Smooth muscle cell (in vitro differentiated cells): Measurements from ENCODE around the gene STK35. TPM values are rescaled to one million over a fixed set of nuclear protein-coding genes. Genes with fewer than 3 reads are reported as not detected.

Experiments
- DNase-seq: peaks from one replicate; lab custom pipeline; 2025; ENCODE audit not compliant: unreplicated experiment; lab: John Stamatoyannopoulos, UW
- H2AFZ ChIP-seq: fragments of 200-600 bp; sonication (generic); 2 replicates; pipeline ENCODE4 v1.6.0; 2016; ENCODE audit warnings: antibody characterized with exemption, low read depth, mild to moderate bottlenecking
- H3F3A ChIP-seq: fragments of 200-600 bp; sonication (generic); 2 replicates; pipeline ENCODE4 v1.6.0; 2017; ENCODE audit warnings: antibody characterized with exemption, low read depth
- H3K27ac ChIP-seq: fragments of 200-600 bp; sonication (generic); 2 replicates; pipeline ENCODE4 v1.5.1; 2016; ENCODE audit warnings: low read depth, mild to moderate bottlenecking
- H3K27me3 ChIP-seq: fragments of 200-600 bp; sonication (generic); 2 replicates; pipeline ENCODE4 v1.6.1; 2016; ENCODE audit warnings: low read depth, mild to moderate bottlenecking
- H3K36me3 ChIP-seq: fragments of 200-600 bp; sonication (generic); 2 replicates; pipeline ENCODE4 v1.5.1; 2016; ENCODE audit warnings: low read depth
- H3K4me1 ChIP-seq: fragments of 200-600 bp; sonication (generic); 2 replicates; pipeline ENCODE4 v1.5.1; 2016; ENCODE audit warnings: low read depth
- H3K4me2 ChIP-seq: fragments of 200-600 bp; sonication (generic); 2 replicates; pipeline ENCODE4 v1.6.0; 2016; ENCODE audit warnings: mild to moderate bottlenecking
- H3K4me3 ChIP-seq: fragments of 200-600 bp; sonication (generic); 2 replicates; pipeline ENCODE4 v1.5.1; 2016; ENCODE audit warnings: mild to moderate bottlenecking
- H3K79me2 ChIP-seq: fragments of 200-600 bp; sonication (generic); 2 replicates; pipeline ENCODE4 v1.6.0; 2016; ENCODE audit warnings: low read depth, mild to moderate bottlenecking
- H3K9ac ChIP-seq: fragments of 200-600 bp; sonication (generic); 2 replicates; pipeline ENCODE4 v1.6.0; 2016; ENCODE audit warnings: low read depth
- H3K9me3 ChIP-seq: fragments of 200-600 bp; sonication (generic); replicated peaks from 2 replicates; pipeline ENCODE4 v1.5.1; 2016; ENCODE audit warnings: low read depth
- H4K20me1 ChIP-seq: fragments of 200-600 bp; sonication (generic); 2 replicates; pipeline ENCODE4 v1.6.0; 2016; ENCODE audit warnings: low read depth
- WGBS: methylation state at CpG from one replicate; pipeline ENCODE4 v1.1.7; 2016; ENCODE audit warnings: low lambda C conversion rate; 5-methylcytosine and 5-hydroxymethylcytosine counted together
- polyA plus RNA-seq: library from polyadenylated mRNA; unstranded; fragments of >200 nt; fragmentation: Nextera tagmentation; extraction: Ambion mirVana; gene quantifications from 2 replicates; pipeline ENCODE4 v1.2.1, GENCODE V29; 2016
- total RNA-seq: library from RNA; depleted of rRNA; stranded (reverse); fragments of >200 nt; gene quantifications from 2 replicates; pipeline ENCODE4 v1.2.3, GENCODE V29; 2014
- TF ChIP-seq, protein P1 (sequence below): fragments of 200-600 bp; sonication (generic); IDR thresholded peaks from 2 replicates; pipeline ENCODE4 v1.5.1; 2017; ENCODE audit warnings: borderline replicate concordance, mild to moderate bottlenecking, antibody characterized with exemption; ENCODE audit not compliant: insufficient read depth, poor library complexity, severe bottlenecking

The STK35 gene
- total and polyA plus RNA-seq, 2 experiments from 2014 or later = 9.6 to 14.6 TPM

DNA sequence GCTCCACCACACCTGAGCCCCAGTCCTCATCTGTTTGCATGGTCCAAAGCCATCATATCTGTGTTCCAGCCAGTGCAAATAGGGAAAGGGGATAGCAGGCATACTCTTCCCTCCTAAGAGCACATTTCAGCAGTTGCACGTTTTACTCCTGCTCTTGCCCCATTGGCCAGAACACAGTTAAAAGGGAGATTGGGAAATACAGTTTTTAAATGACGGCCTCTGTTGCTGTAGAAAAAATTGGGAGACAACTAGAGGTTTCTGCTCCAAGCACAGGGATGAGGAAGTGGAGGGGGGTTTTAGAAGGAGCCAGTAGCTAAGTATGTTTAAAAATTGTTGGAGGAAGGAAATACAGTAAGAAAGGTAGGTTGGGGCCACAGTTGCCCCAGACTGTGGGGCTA, 14.6 kb upstream of the STK35 start:
- 79% methylated on average over 2 of the region's 2 CpGs for WGBS
- no peak overlapping the region for H3K27ac ChIP-seq
- H3K27me3 ChIP-seq = peaks cover 14% of the 10 kb centered on the region
- H3K79me2 ChIP-seq = no peaks in the 10 kb centered on the region
- no peak overlapping the region for H3K4me2 ChIP-seq
- H3K9me3 ChIP-seq = no peaks in the 10 kb centered on the region
- peaks cover 9% of the 10 kb centered on the region for H3K4me1 ChIP-seq
- no peak overlapping the region for H2AFZ ChIP-seq
- H3K36me3 ChIP-seq = no peaks in the 10 kb centered on the region
- H3F3A ChIP-seq = no peaks in the 10 kb centered on the region
- no peak overlapping the region for H3K9ac ChIP-seq
- no peak overlapping the region for H3K4me3 ChIP-seq
- TF ChIP-seq, protein P1, sequence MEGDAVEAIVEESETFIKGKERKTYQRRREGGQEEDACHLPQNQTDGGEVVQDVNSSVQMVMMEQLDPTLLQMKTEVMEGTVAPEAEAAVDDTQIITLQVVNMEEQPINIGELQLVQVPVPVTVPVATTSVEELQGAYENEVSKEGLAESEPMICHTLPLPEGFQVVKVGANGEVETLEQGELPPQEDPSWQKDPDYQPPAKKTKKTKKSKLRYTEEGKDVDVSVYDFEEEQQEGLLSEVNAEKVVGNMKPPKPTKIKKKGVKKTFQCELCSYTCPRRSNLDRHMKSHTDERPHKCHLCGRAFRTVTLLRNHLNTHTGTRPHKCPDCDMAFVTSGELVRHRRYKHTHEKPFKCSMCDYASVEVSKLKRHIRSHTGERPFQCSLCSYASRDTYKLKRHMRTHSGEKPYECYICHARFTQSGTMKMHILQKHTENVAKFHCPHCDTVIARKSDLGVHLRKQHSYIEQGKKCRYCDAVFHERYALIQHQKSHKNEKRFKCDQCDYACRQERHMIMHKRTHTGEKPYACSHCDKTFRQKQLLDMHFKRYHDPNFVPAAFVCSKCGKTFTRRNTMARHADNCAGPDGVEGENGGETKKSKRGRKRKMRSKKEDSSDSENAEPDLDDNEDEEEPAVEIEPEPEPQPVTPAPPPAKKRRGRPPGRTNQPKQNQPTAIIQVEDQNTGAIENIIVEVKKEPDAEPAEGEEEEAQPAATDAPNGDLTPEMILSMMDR = no peak
- no peaks in the 10 kb centered on the region for H4K20me1 ChIP-seq
- no peak for DNase-seq

DNA sequence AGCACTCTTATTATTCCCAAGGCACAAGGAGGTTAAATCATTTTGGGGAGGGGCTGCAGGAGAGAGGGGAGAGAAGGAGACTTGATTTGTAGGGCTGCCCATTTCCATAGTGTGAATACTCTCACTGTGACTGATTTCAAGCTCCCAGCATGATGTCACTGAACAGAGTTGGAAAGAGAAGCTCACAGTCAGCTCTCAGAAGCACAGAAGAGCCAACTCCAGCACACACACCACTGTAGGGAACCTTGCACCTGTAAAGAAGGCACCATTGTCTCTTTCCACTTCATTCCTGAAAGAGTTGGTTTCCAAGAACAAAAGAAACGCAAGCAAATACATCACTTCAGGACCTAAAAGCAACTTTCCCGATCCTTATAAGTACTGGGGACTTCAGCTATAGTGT, 12.7 kb upstream of the STK35 start:
- TF ChIP-seq, protein P1 = no peak
- no peak for DNase-seq
- 62% methylated on average over 2 of the region's 2 CpGs for WGBS

DNA sequence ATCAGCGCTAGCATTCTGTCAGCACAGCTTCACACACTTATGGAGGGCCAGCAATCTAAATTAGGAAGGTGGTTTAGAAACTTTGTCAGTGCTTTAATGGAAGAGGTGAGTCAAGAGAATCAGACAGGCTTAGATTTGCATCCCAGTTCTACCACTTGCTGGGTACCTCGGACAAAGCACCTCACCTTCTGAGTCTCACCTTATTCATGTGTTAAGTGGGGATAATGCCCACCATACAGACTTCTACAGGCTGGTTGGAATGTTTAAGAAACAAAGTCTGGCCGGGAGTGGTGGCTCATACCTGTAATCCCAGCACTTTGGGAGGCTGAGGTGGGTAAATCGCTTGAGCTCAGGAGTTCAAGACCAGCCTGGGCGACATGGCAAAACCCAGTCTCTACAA, 12.2 kb upstream of the STK35 start:
- H3K36me3 ChIP-seq = no peaks in the 10 kb centered on the region
- no peak overlapping the region for H3K4me2 ChIP-seq
- DNase-seq = no peak
- H3K4me3 ChIP-seq = no peak overlapping the region
- no peaks in the 10 kb centered on the region for H4K20me1 ChIP-seq
- no peak overlapping the region for H3K9ac ChIP-seq
- no peaks in the 10 kb centered on the region for H3F3A ChIP-seq
- H3K27ac ChIP-seq = no peak overlapping the region
- TF ChIP-seq, protein P1 = no peak
- H2AFZ ChIP-seq = no peak overlapping the region
- H3K27me3 ChIP-seq = peaks cover 22% of the 10 kb centered on the region
- no peaks in the 10 kb centered on the region for H3K9me3 ChIP-seq
- 53% methylated on average over 5 of the region's 5 CpGs for WGBS
- H3K4me1 ChIP-seq = peaks cover 9% of the 10 kb centered on the region
- H3K79me2 ChIP-seq = no peaks in the 10 kb centered on the region

More for the DNA sequence above, 12.7 kb upstream of the STK35 start:
- no peak overlapping the region for H3K4me3 ChIP-seq
- H3K4me2 ChIP-seq = no peak overlapping the region
- H2AFZ ChIP-seq = no peak overlapping the region
- H3K4me1 ChIP-seq = peaks cover 9% of the 10 kb centered on the region
- no peaks in the 10 kb centered on the region for H3F3A ChIP-seq
- peaks cover 22% of the 10 kb centered on the region for H3K27me3 ChIP-seq
- H3K9me3 ChIP-seq = no peaks in the 10 kb centered on the region
- H3K27ac ChIP-seq = no peak overlapping the region
- no peaks in the 10 kb centered on the region for H3K79me2 ChIP-seq
- no peaks in the 10 kb centered on the region for H3K36me3 ChIP-seq
- H4K20me1 ChIP-seq = no peaks in the 10 kb centered on the region
- H3K9ac ChIP-seq = no peak overlapping the region

DNA sequence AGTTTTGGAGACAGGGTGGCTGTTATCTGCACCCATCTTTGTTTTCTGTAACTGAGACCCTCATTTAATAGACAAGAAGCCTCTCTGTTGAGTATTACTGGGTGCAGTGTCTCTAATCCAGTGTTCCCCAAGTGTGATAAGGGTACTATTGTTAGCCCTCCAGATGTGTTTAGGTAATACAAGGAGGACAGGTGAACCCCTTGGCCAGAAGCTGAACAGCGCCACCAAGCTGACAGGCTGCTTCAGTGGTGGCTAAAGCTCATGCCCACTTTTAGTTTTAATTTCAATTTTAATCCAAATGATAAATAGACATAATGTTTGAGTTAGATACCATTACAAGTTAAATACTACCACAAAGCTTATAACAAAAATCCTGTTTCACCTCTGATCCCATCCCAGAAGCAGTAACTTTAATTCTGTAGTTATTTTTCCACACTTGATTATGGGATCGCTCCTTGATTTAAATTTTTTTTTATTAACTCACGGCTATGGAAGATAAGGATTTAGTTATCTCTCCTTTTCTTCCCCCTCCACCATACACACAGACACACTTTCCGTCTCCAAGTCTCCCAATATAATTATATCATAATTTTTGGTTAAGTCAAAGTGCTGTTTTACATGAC, 8.4 kb upstream of the STK35 start:
- peaks cover 9% of the 10 kb centered on the region for H3K4me1 ChIP-seq
- H3K4me3 ChIP-seq = no peak overlapping the region
- no peaks in the 10 kb centered on the region for H3K79me2 ChIP-seq
- H3K27me3 ChIP-seq = peaks cover 22% of the 10 kb centered on the region
- TF ChIP-seq, protein P1 = peak; percentile 36
- no peak overlapping the region for H3K27ac ChIP-seq
- H3K4me2 ChIP-seq = no peak overlapping the region
- no peaks in the 10 kb centered on the region for H3K9me3 ChIP-seq
- no peak overlapping the region for H3K9ac ChIP-seq
- no peaks in the 10 kb centered on the region for H3F3A ChIP-seq
- WGBS = 49% methylated on average over 4 of the region's 4 CpGs
- no peaks in the 10 kb centered on the region for H4K20me1 ChIP-seq
- DNase-seq = no peak
- H2AFZ ChIP-seq = no peak overlapping the region
- H3K36me3 ChIP-seq = no peaks in the 10 kb centered on the region
